Activated T-cell treated with anti-CD3 and anti-CD28 coated beads, Interleukin-2, amount 50 U/mL, for 4 hours (primary cell): ENCODE measurements around the gene DMAC1. TPM values are rescaled to one million over a fixed set of nuclear protein-coding genes. Genes with fewer than 3 reads are reported as not detected.

Source experiments
- ATAC-seq, 2 donors: fragments of 200-7000 bp; cut with Tn5 transposase; one replicate each; pipeline ENCODE4 v1.10.0; 2021
- DNase-seq: peaks from one replicate; pipeline ENCODE4 v3.0.0-alpha.2; 2020
- H3K27me3 Mint-ChIP-seq: one replicate; pipeline ENCODE4 v1.8.0; 2021; ENCODE audit warnings: low read depth, mixed read lengths
- H3K36me3 Mint-ChIP-seq: one replicate; pipeline ENCODE4 v1.8.0; 2022; ENCODE audit warnings: mixed read lengths; ENCODE audit not compliant: insufficient read depth
- H3K4me1 Mint-ChIP-seq: one replicate; pipeline ENCODE4 v1.8.0; 2021; ENCODE audit warnings: low read depth, mixed read lengths
- H3K4me3 Mint-ChIP-seq: one replicate; pipeline ENCODE4 v1.8.0; 2021; ENCODE audit warnings: mild to moderate bottlenecking, moderate library complexity, mixed read lengths
- H3K9me3 Mint-ChIP-seq: one replicate; pipeline ENCODE4 v1.8.0; 2021; ENCODE audit warnings: mixed read lengths
- total RNA-seq, 3 donors: library from RNA; stranded (reverse); gene quantifications; one replicate each; pipeline ENCODE4 v1.2.1, GENCODE V29; 2021

The DMAC1 gene
- total RNA-seq, result 10 to 100 TPM; 31.2 to 32.6 (median 31.2) TPM

- Mint-ChIP-seq H3K4me3 (peak within 1 kb of the TSS; percentile 92), H3K36me3 (peaks cover 12% of the 10 kb centered on the region), H3K27me3 (no peaks in the 10 kb centered on the region), H3K4me1 (peaks cover 24% of the 10 kb centered on the region), H3K9me3 (no peaks in the 10 kb centered on the region)
- ATAC-seq (peak; percentile 93 to 97), DNase-seq (peak; percentile 63)
These were observed at the start of gene DMAC1 for GRCh38 chr9:7799234-7799943. Gene DMAC1, minus strand, starts transcription at chr9:7799778. Its CDS starts 44 bp downstream, at chr9:7799734.

- Mint-ChIP-seq H3K9me3 (no peaks in the 10 kb centered on the region), H3K36me3 (no peaks in the 10 kb centered on the region), H3K4me3 (no peak overlapping the region), H3K27me3 (no peaks in the 10 kb centered on the region), H3K4me1 (no peaks in the 10 kb centered on the region)
- ATAC-seq (no peak), DNase-seq (no peak)
These were observed 49.8 kb upstream of the DMAC1 start for GRCh38 chr9:7849362-7849761.

- ATAC-seq (no peak), DNase-seq (no peak)
- Mint-ChIP-seq H3K4me1 (peaks cover 1% of the 10 kb centered on the region), H3K4me3 (no peak overlapping the region), H3K9me3 (no peaks in the 10 kb centered on the region), H3K36me3 (no peaks in the 10 kb centered on the region), H3K27me3 (no peaks in the 10 kb centered on the region)
These were observed 48.9 kb upstream of the DMAC1 start for GRCh38 chr9:7848498-7848897.

- H3K36me3 Mint-ChIP-seq, result no peaks in the 10 kb centered on the region
- H3K4me3 Mint-ChIP-seq, result no peak overlapping the region
- peaks cover 1% of the 10 kb centered on the region for H3K4me1 Mint-ChIP-seq
- no peak for DNase-seq
- no peaks in the 10 kb centered on the region for H3K27me3 Mint-ChIP-seq
- H3K9me3 Mint-ChIP-seq, result no peaks in the 10 kb centered on the region
- ATAC-seq, result no peak
These were observed 44.7 kb upstream of the DMAC1 start for GRCh38 chr9:7844242-7844641.

- Mint-ChIP-seq H3K9me3 (peaks cover under 1% of the 10 kb centered on the region), H3K4me1 (peaks cover 1% of the 10 kb centered on the region), H3K4me3 (no peak overlapping the region), H3K36me3 (no peaks in the 10 kb centered on the region), H3K27me3 (no peaks in the 10 kb centered on the region)
- ATAC-seq (no peak), DNase-seq (no peak)
These were observed 42.3 kb upstream of the DMAC1 start for GRCh38 chr9:7841831-7842230.

- Mint-ChIP-seq H3K4me3 (no peak overlapping the region), H3K36me3 (no peaks in the 10 kb centered on the region), H3K27me3 (no peaks in the 10 kb centered on the region), H3K4me1 (no peaks in the 10 kb centered on the region), H3K9me3 (peaks cover 6% of the 10 kb centered on the region)
- DNase-seq, result no peak
- no peak for ATAC-seq
These were observed 35.0 kb upstream of the DMAC1 start for GRCh38 chr9:7834531-7834930.

GRCh38 chr9:7828334-7828733, 28.8 kb upstream of the DMAC1 start:
- ATAC-seq, result no peak
- no peaks in the 10 kb centered on the region for H3K27me3 Mint-ChIP-seq
- no peak overlapping the region for H3K4me3 Mint-ChIP-seq
- DNase-seq, result no peak
- no peaks in the 10 kb centered on the region for H3K4me1 Mint-ChIP-seq
- H3K36me3 Mint-ChIP-seq, result no peaks in the 10 kb centered on the region
- no peaks in the 10 kb centered on the region for H3K9me3 Mint-ChIP-seq

GRCh38 chr9:7827792-7828191, 28.2 kb upstream of the DMAC1 start:
- H3K9me3 Mint-ChIP-seq, result no peaks in the 10 kb centered on the region
- no peak overlapping the region for H3K4me3 Mint-ChIP-seq
- no peak for DNase-seq
- no peaks in the 10 kb centered on the region for H3K4me1 Mint-ChIP-seq
- no peaks in the 10 kb centered on the region for H3K27me3 Mint-ChIP-seq
- no peaks in the 10 kb centered on the region for H3K36me3 Mint-ChIP-seq
- ATAC-seq, result no peak

GRCh38 chr9:7827056-7827455, 27.5 kb upstream of the DMAC1 start:
- no peaks in the 10 kb centered on the region for H3K9me3 Mint-ChIP-seq
- no peaks in the 10 kb centered on the region for H3K36me3 Mint-ChIP-seq
- H3K4me3 Mint-ChIP-seq, result no peak overlapping the region
- no peaks in the 10 kb centered on the region for H3K4me1 Mint-ChIP-seq
- no peak for ATAC-seq
- no peaks in the 10 kb centered on the region for H3K27me3 Mint-ChIP-seq
- DNase-seq, result no peak

- no peaks in the 10 kb centered on the region for H3K36me3 Mint-ChIP-seq
- no peaks in the 10 kb centered on the region for H3K9me3 Mint-ChIP-seq
- H3K4me1 Mint-ChIP-seq, result no peaks in the 10 kb centered on the region
- H3K27me3 Mint-ChIP-seq, result peaks cover 2% of the 10 kb centered on the region
- ATAC-seq, result no peak
- H3K4me3 Mint-ChIP-seq, result no peak overlapping the region
- no peak for DNase-seq
These were observed 24.1 kb upstream of the DMAC1 start for GRCh38 chr9:7823651-7824050.

GRCh38 chr9:7819984-7820383, 20.4 kb upstream of the DMAC1 start:
- Mint-ChIP-seq H3K4me1 (no peaks in the 10 kb centered on the region), H3K36me3 (no peaks in the 10 kb centered on the region), H3K4me3 (no peak overlapping the region), H3K27me3 (peaks cover 2% of the 10 kb centered on the region), H3K9me3 (no peaks in the 10 kb centered on the region)
- no peak for DNase-seq
- no peak for ATAC-seq

GRCh38 chr9:7816021-7816420, 16.4 kb upstream of the DMAC1 start:
- H3K4me1 Mint-ChIP-seq, result no peaks in the 10 kb centered on the region
- H3K9me3 Mint-ChIP-seq, result no peaks in the 10 kb centered on the region
- DNase-seq (no peak), ATAC-seq (no peak)
- no peak overlapping the region for H3K4me3 Mint-ChIP-seq
- H3K27me3 Mint-ChIP-seq, result no peaks in the 10 kb centered on the region
- H3K36me3 Mint-ChIP-seq, result no peaks in the 10 kb centered on the region

GRCh38 chr9:7813030-7813429, 13.5 kb upstream of the DMAC1 start:
- no peak for DNase-seq
- ATAC-seq, result no peak
- peaks cover 4% of the 10 kb centered on the region for H3K27me3 Mint-ChIP-seq
- H3K36me3 Mint-ChIP-seq, result no peaks in the 10 kb centered on the region
- H3K4me3 Mint-ChIP-seq, result no peak overlapping the region
- no peaks in the 10 kb centered on the region for H3K9me3 Mint-ChIP-seq
- H3K4me1 Mint-ChIP-seq, result no peaks in the 10 kb centered on the region

- ATAC-seq (no peak), DNase-seq (no peak)
- Mint-ChIP-seq H3K4me1 (no peaks in the 10 kb centered on the region), H3K4me3 (no peak overlapping the region), H3K27me3 (peaks cover 4% of the 10 kb centered on the region), H3K36me3 (no peaks in the 10 kb centered on the region), H3K9me3 (no peaks in the 10 kb centered on the region)
These were observed 12.1 kb upstream of the DMAC1 start for GRCh38 chr9:7811677-7812076.

GRCh38 chr9:7802666-7803065, 3.1 kb upstream of the DMAC1 start:
- peaks cover 9% of the 10 kb centered on the region for H3K4me1 Mint-ChIP-seq
- DNase-seq (no peak), ATAC-seq (no peak)
- no peaks in the 10 kb centered on the region for H3K27me3 Mint-ChIP-seq
- no peak overlapping the region for H3K4me3 Mint-ChIP-seq
- H3K9me3 Mint-ChIP-seq, result no peaks in the 10 kb centered on the region
- peaks cover 3% of the 10 kb centered on the region for H3K36me3 Mint-ChIP-seq

- peaks cover 23% of the 10 kb centered on the region for H3K4me1 Mint-ChIP-seq
- no peaks in the 10 kb centered on the region for H3K9me3 Mint-ChIP-seq
- peaks cover 10% of the 10 kb centered on the region for H3K36me3 Mint-ChIP-seq
- H3K4me3 Mint-ChIP-seq, result peak overlapping the region; percentile 92
- peak; percentile 45 to 52 for ATAC-seq
- H3K27me3 Mint-ChIP-seq, result no peaks in the 10 kb centered on the region
- no peak for DNase-seq
These were observed 337 bp upstream of the DMAC1 start for GRCh38 chr9:7799944-7800285.
